HG03103 (cell line): Measurements from ENCODE around the gene ENG.
"Not testable (repeated sequence)": the region's sequence is repeated elsewhere in the genome, so short reads cannot be mapped to it uniquely, and the experiment has no call there.

ENCODE experiments used
- ATAC-seq: cut with Tn5 transposase; IDR thresholded peaks from one replicate; pipeline ENCODE4 v1.9.1; 2021; ENCODE audit warnings: low read depth; ENCODE audit not compliant: unreplicated experiment

The ENG gene

GRCh38 chr9:127796852-127797370 lies 57.5 kb downstream of the ENG start:
- ATAC-seq = no peak

GRCh38 chr9:127796225-127796813 lies 58.1 kb downstream of the ENG start:
- ATAC-seq = no peak

- ATAC-seq = no peak
Observed at GRCh38 chr9:127794001-127794791, 60.3 kb downstream of the ENG start.

- no peak for ATAC-seq
Observed at GRCh38 chr9:127793093-127793708, 61.3 kb downstream of the ENG start.

GRCh38 chr9:127792417-127793031 lies 61.9 kb downstream of the ENG start:
- no peak for ATAC-seq

- no peak for ATAC-seq
Observed at GRCh38 chr9:127791085-127791484, 63.4 kb downstream of the ENG start.

GRCh38 chr9:127790094-127790855 lies 64.2 kb downstream of the ENG start:
- ATAC-seq = no peak

- ATAC-seq = no peak
Observed at GRCh38 chr9:127789179-127789578, 65.3 kb downstream of the ENG start.

GRCh38 chr9:127788337-127789011 lies 66.0 kb downstream of the ENG start:
- ATAC-seq = no peak

GRCh38 chr9:127786773-127787104 lies 67.7 kb downstream of the ENG start:
- ATAC-seq = no peak

- ATAC-seq = peak; percentile 56
Observed at GRCh38 chr9:127785933-127786772, 68.3 kb downstream of the ENG start, which contains the start of gene CDK9. Gene CDK9 (plus strand): TSS chr9:127786034. CDS start chr9:127786149, 115 bp downstream.

GRCh38 chr9:127785023-127785932 lies 69.2 kb downstream of the ENG start:
- ATAC-seq = peak; percentile 35

GRCh38 chr9:127783111-127784008 lies 71.1 kb downstream of the ENG start:
- no peak for ATAC-seq

GRCh38 chr9:127781806-127782205 lies 72.7 kb downstream of the ENG start:
- ATAC-seq = no peak

- ATAC-seq = not testable (repeated sequence)
Observed at GRCh38 chr9:127780909-127781308, 73.5 kb downstream of the ENG start.

GRCh38 chr9:127780126-127780885 lies 74.2 kb downstream of the ENG start:
- no peak for ATAC-seq
